Motor neuron (in vitro differentiated cells): ENCODE data around the gene OPN5. TPM values are rescaled to one million over a fixed set of nuclear protein-coding genes. Genes with fewer than 3 reads are reported as not detected.
A peak's percentile ranks its signal among the peaks of the same experiment; 100 is the strongest.

Experiments used
- ATAC-seq, 8 experiments: fragments of 200-7000 bp; cut with Tn5 transposase; replicated peaks in 6 of 8; 2 replicates each; pipeline ENCODE4 v1.8.0; 2021; ENCODE audit warnings: mild to moderate bottlenecking in 8 of 8, moderate library complexity in 8 of 8
- H3K27ac ChIP-seq, 2 donors: fragments of 250-450 bp; sonication (Bioruptor Pico); 2 replicates each; pipeline ENCODE4 v1.9.0; 2021; ENCODE audit warnings: antibody characterized with exemption in 2 of 2, mild to moderate bottlenecking in 2 of 2, moderate library complexity in 1 of 2
- H3K4me1 ChIP-seq, 2 donors: fragments of 250-450 bp; sonication (Bioruptor Pico); replicated peaks in 1 of 2; 2 replicates each; pipeline ENCODE4 v1.6.1; 2021; ENCODE audit warnings: antibody characterized with exemption in 2 of 2, mild to moderate bottlenecking in 2 of 2, moderate library complexity in 1 of 2
- H3K4me3 ChIP-seq, 5 donors: fragments of 250-450 bp; sonication (Bioruptor Pico); 2 replicates each; pipeline ENCODE4 v1.9.0; 2021; ENCODE audit warnings: antibody characterized with exemption in 5 of 5, mild to moderate bottlenecking in 5 of 5, moderate library complexity in 4 of 5
- WGBS, 10 experiments: fragments of 450-650 bp; shearing (Covaris generic); methylation state at CpG; one replicate each; pipeline ENCODE4 v1.0.0; 2022; 5-methylcytosine and 5-hydroxymethylcytosine counted together
- in situ Hi-C, 9 experiments: fragments of 400-800 bp; cut with MboI; loops; one replicate each; pipeline ENCODE4 v1.15.0; 2021; ENCODE audit warnings: low sequenced_read_pairs in 9 of 9, low pct_unique_long_range_greater_than_20kb in 2 of 9; ENCODE audit not compliant: unreplicated experiment in 9 of 9
- total RNA-seq, 8 experiments: library from RNA; unstranded; fragments of 300-600 nt; gene quantifications; 2 replicates each; pipeline versions ENCODE4 v1.2.3 to v1.2.4, GENCODE V29; 2022

Gene OPN5
- total RNA-seq, 8 experiments from 2014 or later, result 0.05 to 1.6 (median 0.49) TPM; not detected in 1

DNA sequence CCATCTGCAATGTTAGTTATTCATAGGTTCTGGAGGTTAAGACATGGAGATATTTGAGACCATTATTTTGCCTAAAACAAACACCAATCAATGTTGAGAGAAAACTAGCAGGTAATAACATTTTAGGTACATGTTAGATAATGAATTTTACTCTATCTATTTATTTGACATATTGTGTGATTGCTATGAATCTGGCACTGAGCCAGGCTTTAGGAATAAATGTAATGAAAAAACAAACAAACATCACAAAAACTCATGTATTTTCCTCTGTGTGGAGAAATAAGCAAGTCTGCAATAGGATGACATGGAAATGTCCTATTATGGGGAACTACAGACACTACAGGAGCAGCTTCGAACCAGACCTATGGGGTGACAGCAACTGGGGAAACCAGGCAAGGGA lies 57.8 kb downstream of the OPN5 start:
- no peak for ATAC-seq
- no peaks in the 10 kb centered on the region for H3K4me1 ChIP-seq
- no peak overlapping the region for H3K27ac ChIP-seq
- H3K4me3 ChIP-seq, result no peak overlapping the region
- 50 to 100% (median 73%) methylated on average over 1 of the region's 1 CpG; no CpG with 5 or more reads in 6 of the 10 experiments for WGBS, 10 experiments
- in situ Hi-C loops, result no loop called here

DNA sequence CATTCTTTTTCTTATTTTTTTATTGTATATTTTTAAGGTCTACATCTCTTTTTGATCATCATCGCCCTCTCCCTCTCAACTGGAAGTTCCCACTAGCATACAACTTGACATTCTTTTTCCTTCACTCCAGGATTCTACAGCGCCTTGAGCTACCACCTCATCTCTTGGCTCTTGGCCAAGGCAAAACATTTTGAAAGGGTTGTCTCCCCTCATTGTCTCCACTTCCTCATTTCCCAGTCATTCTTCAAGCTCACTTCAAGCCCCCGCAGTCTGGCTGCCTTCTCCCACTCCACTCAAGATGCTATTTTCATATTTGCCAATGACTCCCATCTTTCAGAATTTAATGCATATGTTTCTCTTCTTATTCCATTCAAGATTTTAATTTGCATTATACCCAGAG lies 63.0 kb downstream of the OPN5 start:
- no peak overlapping the region for H3K27ac ChIP-seq
- 19 to 100% (median 83%) methylated on average over 2 to 3 of the region's 3 CpGs for WGBS, 10 experiments
- ATAC-seq, result peak in 1 of 8 experiments; percentile 27
- no peak overlapping the region for H3K4me3 ChIP-seq
- in situ Hi-C loops, result no loop called here
- no peaks in the 10 kb centered on the region for H3K4me1 ChIP-seq

DNA sequence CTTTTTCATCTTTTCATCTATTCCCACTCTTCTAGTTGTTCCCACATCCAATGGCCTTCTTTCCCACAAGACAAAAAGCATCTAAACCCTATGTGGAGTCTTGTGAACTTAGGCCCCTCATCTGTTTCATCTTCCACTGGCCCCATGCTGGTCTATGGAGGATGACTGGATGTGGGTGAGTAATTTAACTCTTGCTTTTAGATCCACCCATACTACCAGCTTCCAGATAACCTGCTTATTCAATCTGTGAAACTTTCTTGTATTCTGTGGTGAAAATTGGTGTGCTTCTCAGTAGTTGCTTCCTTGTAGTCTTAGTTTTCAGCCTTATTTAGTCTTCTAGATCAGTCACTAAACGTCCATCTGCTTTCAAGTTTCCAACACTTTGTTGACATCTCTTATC lies 64.9 kb downstream of the OPN5 start:
- Histone ChIP-seq H3K27ac (no peak overlapping the region), H3K4me1 (peaks cover 0 to 2% of the 10 kb centered on the region in 2 donors), H3K4me3 (no peak overlapping the region)
- 17 to 100% (median 40%) methylated on average over 1 of the region's 1 CpG; no CpG with 5 or more reads in 3 of the 10 experiments for WGBS, 10 experiments
- in situ Hi-C loops, result no loop called here
- no peak for ATAC-seq

DNA sequence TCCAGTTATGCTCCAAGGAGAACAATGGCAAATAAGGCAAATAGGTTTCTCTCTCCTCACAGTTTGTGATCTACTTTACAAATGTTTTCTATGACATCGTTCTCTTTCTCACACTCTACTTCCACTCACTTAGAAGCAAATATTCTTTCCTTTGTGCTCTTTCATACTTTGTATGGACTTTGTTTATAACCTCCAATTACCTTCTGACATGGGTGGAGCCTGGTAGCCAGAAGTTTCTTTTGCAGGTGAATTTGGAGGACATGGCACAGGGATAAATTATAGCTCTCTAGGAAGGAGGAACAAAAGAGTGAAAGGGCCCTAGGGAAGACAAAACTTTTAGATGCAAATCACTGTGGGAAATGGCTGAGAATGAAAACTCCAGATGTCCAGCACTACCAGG lies 69.3 kb downstream of the OPN5 start:
- peaks cover 23 to 27% of the 10 kb centered on the region in 2 donors for H3K4me1 ChIP-seq
- no peak overlapping the region for H3K4me3 ChIP-seq
- in situ Hi-C loops, result no loop called here
- ATAC-seq, result peak in 1 of 8 experiments; percentile 25
- no peak overlapping the region for H3K27ac ChIP-seq
- WGBS, 10 experiments, result 0 to 100% (median 29%) methylated on average over 1 of the region's 1 CpG; no CpG with 5 or more reads in 2 of the 10 experiments

DNA sequence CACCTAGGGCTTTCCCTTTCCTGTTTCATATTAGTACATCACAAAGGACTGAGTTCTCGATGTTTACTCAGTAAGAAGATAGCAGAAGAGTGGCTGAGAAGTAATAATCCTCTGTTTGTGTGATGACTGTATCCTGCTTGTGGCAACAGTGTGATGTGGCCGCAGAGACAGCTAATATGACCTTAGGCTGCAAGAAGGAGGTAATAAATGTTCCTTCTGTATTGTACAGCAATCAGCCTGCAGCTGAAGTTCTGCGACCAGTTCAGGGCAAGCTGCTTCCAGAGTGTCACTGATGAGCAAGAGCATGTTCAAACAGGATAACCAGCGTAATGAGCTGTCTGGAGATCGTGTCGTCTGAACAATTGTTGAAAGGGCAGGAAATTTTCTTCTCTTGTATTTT lies 70.9 kb downstream of the OPN5 start:
- in situ Hi-C loops, result no loop called here
- no peak for ATAC-seq
- H3K27ac ChIP-seq, result no peak overlapping the region
- 0 to 95% (median 90%) methylated on average over 1 to 6 of the region's 6 CpGs; no CpG with 5 or more reads in 1 of the 10 experiments for WGBS, 10 experiments
- H3K4me3 ChIP-seq, result no peak overlapping the region
- H3K4me1 ChIP-seq, result peaks cover 23 to 27% of the 10 kb centered on the region in 2 donors

DNA sequence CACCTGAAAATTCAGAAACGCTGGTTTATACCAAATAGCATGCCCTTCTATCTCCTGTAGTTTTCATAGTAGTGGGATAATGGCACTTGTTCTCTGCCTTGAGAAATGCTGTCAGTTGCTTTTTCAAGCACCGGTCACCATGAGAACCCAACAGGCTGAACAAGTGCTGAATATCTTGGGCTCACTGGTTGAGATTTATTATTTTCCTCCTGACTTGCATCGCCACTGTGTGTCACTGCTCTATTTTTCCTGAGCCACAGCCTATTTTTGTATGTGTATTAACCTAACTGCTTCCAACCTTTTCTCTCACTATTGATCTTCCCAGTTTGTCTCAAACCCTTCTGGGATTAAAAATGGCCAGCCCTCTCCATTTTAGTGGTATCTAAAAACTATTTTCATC lies 71.9 kb downstream of the OPN5 start:
- in situ Hi-C loops, result no loop called here

DNA sequence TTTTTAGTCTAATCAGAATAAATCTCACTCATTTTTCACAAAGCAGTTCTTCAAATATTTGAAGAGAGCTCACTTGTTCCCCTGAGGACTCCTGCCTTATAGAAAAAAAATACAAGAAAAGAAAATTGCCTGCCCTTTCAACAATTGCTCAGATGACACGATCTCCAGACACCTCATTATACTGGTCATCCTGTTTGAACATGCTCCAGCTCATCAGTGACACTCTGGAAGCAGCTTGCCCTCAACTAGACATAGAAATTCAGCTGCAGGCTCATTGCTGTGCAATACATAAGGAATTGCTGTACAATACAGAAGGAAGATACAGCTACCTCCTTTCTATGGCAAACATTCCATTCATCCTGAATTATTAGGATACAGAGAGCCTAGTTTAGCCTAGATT lies 73.1 kb downstream of the OPN5 start:
- in situ Hi-C loops, result no loop called here
- ATAC-seq, result peak in 6 of 8 experiments; percentile 27 to 89 (median 82)
- Histone ChIP-seq H3K27ac (no peak overlapping the region), H3K4me1 (peaks cover 23 to 27% of the 10 kb centered on the region in 2 donors), H3K4me3 (no peak overlapping the region)
- WGBS, 10 experiments, result 0 to 67% (median 33%) methylated on average over 1 of the region's 1 CpG; no CpG with 5 or more reads in 3 of the 10 experiments

More for the DNA sequence above, 71.9 kb downstream of the OPN5 start:
- H3K4me3 ChIP-seq, result no peak overlapping the region
- peak in 5 of 8 experiments; percentile 81 to 93 (median 85) for ATAC-seq
- H3K27ac ChIP-seq, result peak overlapping the region in 1 of 2 donors; percentile 16
- WGBS, 10 experiments, result 25 to 78% (median 53%) methylated on average over 1 to 3 of the region's 3 CpGs; no CpG with 5 or more reads in 2 of the 10 experiments
- peaks cover 23 to 27% of the 10 kb centered on the region in 2 donors for H3K4me1 ChIP-seq

DNA sequence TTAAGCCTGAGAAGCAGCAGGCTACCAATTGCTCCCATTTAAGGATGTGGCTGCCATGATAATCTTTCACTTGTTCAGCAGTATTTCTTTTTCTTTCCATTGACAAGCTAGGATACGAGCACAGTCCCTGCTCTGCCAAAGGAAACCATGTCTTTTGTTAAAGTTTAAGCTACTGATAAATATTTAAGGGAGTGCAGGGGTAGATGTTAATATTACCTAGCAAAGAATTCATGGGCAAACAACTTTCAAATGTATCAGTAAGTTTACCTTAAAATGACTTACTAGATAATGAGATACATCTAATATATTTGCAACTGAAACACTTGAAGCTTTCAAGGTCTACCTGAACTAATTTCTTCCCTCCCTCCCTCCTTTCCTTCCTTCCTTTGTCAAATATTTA lies 77.3 kb downstream of the OPN5 start:
- WGBS, 10 experiments, result 40 to 86% (median 62%) methylated on average over 1 of the region's 1 CpG; no CpG with 5 or more reads in 4 of the 10 experiments
- no peak for ATAC-seq
- H3K27ac ChIP-seq, result no peak overlapping the region
- H3K4me3 ChIP-seq, result no peak overlapping the region
- peaks cover 10 to 13% of the 10 kb centered on the region in 2 donors for H3K4me1 ChIP-seq
- in situ Hi-C loops, result no loop called here

DNA sequence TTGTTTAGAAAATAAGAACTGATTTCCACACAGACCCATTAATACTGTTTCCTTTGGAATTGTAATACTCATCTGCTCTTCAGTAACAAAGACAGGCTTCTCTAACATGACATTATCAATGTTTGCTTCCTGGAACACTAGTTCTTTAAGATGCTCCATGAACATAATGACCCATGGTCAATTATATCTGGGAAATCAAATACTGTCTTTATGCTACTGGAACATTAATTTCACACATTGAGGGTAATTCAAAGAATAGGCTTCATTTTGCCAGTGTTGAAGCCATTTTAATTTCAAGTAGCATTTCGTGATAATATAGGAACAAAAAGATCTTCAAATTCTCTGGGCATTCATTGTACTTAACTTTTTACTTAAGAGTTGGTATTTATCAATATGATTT lies 80.9 kb downstream of the OPN5 start:
- Histone ChIP-seq H3K4me1 (no peaks in the 10 kb centered on the region), H3K27ac (no peak overlapping the region), H3K4me3 (no peak overlapping the region)
- WGBS, 10 experiments, result 9 to 100% (median 72%) methylated on average over 1 of the region's 1 CpG; no CpG with 5 or more reads in 2 of the 10 experiments
- in situ Hi-C loops, result no loop called here
- ATAC-seq, result no peak

DNA sequence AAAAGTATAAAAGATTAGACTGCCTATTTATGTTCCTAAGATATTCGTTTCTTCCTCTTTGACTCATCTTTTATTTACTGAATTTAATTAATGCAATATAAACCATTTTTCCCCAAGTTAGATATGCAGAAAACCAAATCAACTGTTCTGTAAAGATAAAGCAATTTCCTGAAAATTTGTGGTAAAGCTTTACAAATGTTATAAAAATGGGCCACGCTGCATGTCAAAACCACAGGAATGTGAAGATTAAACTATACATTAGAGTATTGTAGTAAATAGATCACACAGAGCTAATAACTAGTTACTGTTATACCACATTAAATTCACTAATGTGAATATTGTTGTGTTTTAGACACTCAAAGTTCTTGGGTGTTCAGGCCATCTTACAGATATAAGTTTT lies 83.4 kb downstream of the OPN5 start:
- no peaks in the 10 kb centered on the region for H3K4me1 ChIP-seq
- no peak overlapping the region for H3K27ac ChIP-seq
- no peak for ATAC-seq
- in situ Hi-C loops, result no loop called here
- WGBS, 10 experiments, result 5 to 100% (median 46%) methylated on average over 1 to 2 of the region's 2 CpGs
- H3K4me3 ChIP-seq, result no peak overlapping the region

DNA sequence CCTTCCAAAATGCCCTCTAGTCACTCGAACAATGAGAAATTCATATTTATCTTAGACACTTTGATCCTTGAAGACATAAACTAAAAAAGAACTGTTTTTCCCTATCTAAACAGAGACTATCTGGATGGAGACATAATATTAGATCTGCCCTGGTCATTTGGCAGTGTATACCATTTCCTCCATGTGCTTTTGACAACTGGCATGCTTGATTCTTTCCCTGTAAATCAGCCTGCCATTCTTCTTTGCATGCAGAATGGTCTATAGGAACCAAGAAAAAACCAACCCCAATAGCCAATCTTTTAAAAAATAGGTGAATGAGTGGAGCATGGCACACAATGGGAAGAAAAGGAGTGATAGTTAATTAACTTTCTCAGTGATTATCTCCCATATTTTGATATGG lies 93.8 kb downstream of the OPN5 start:
- no peak overlapping the region for H3K4me3 ChIP-seq
- in situ Hi-C loops, result no loop called here
- no peaks in the 10 kb centered on the region for H3K4me1 ChIP-seq
- 0 to 100% (median 78%) methylated on average over 1 of the region's 1 CpG; no CpG with 5 or more reads in 3 of the 10 experiments for WGBS, 10 experiments
- no peak for ATAC-seq
- no peak overlapping the region for H3K27ac ChIP-seq

Other genes starting within 250 kb of the OPN5 start
- gene ADGRF4, start 83.5 kb upstream of the OPN5 start, total RNA-seq, result under 1 TPM in 3 of 8 experiments, not detected in 5; 0.08 to 0.36 (median 0.19) TPM